Nephron progenitor cell (in vitro differentiated cells): Measurements from ENCODE around the gene PUS1.

Source experiments
- DNase-seq: peaks from one replicate; pipeline ENCODE4 v3.0.0; 2021
- H3K27ac Mint-ChIP-seq: 2 replicates; pipeline ENCODE4 v1.8.0; 2021; ENCODE audit warnings: mild to moderate bottlenecking, moderate library complexity, mixed read lengths
- H3K27me3 Mint-ChIP-seq: 2 replicates; pipeline ENCODE4 v1.8.0; 2021; ENCODE audit warnings: mild to moderate bottlenecking, low read depth, mixed read lengths; ENCODE audit not compliant: poor library complexity
- H3K36me3 Mint-ChIP-seq: 2 replicates; pipeline ENCODE4 v1.8.0; 2021; ENCODE audit warnings: low read depth, mixed read lengths
- H3K4me1 Mint-ChIP-seq: 2 replicates; pipeline ENCODE4 v1.8.0; 2021; ENCODE audit warnings: mixed read lengths
- H3K4me3 Mint-ChIP-seq: 2 replicates; pipeline ENCODE4 v1.8.0; 2021; ENCODE audit warnings: mild to moderate bottlenecking, moderate library complexity, mixed read lengths
- H3K9me3 Mint-ChIP-seq: 2 replicates; pipeline ENCODE4 v1.8.0; 2021; ENCODE audit warnings: mild to moderate bottlenecking, moderate library complexity, mixed read lengths
- CTCF ChIP-seq: fragments of 200-600 bp; sonication (generic); IDR thresholded peaks from 2 replicates; pipeline ENCODE4 v1.5.0; 2021; ENCODE audit warnings: antibody characterized with exemption

PUS1 gene

GRCh38 chr12:131914179-131914702, 14.8 kb upstream of the PUS1 start:
- no peak for DNase-seq
- TF ChIP-seq CTCF, result no peak
- Mint-ChIP-seq H3K4me1 (no peaks in the 10 kb centered on the region), H3K4me3 (no peak overlapping the region), H3K36me3 (peaks cover 8% of the 10 kb centered on the region), H3K27ac (no peak overlapping the region), H3K27me3 (no peaks in the 10 kb centered on the region), H3K9me3 (no peaks in the 10 kb centered on the region)

GRCh38 chr12:131915000-131915689, 13.9 kb upstream of the PUS1 start:
- Mint-ChIP-seq H3K4me1 (no peaks in the 10 kb centered on the region), H3K4me3 (no peak overlapping the region), H3K36me3 (peaks cover 8% of the 10 kb centered on the region), H3K27ac (no peak overlapping the region), H3K27me3 (no peaks in the 10 kb centered on the region), H3K9me3 (no peaks in the 10 kb centered on the region)
- DNase-seq, result no peak
- TF ChIP-seq CTCF, result no peak

GRCh38 chr12:131915823-131916222, 13.3 kb upstream of the PUS1 start:
- TF ChIP-seq CTCF, result no peak
- no peaks in the 10 kb centered on the region for H3K9me3 Mint-ChIP-seq
- H3K36me3 Mint-ChIP-seq, result peaks cover 8% of the 10 kb centered on the region
- H3K27ac Mint-ChIP-seq, result no peak overlapping the region
- DNase-seq, result no peak
- H3K4me1 Mint-ChIP-seq, result no peaks in the 10 kb centered on the region
- H3K27me3 Mint-ChIP-seq, result no peaks in the 10 kb centered on the region
- H3K4me3 Mint-ChIP-seq, result no peak overlapping the region

- no peak for DNase-seq
- Mint-ChIP-seq H3K9me3 (no peaks in the 10 kb centered on the region), H3K27ac (no peak overlapping the region), H3K4me3 (no peak overlapping the region), H3K4me1 (no peaks in the 10 kb centered on the region), H3K36me3 (peaks cover 8% of the 10 kb centered on the region), H3K27me3 (no peaks in the 10 kb centered on the region)
- no peak for TF ChIP-seq CTCF
Observed at GRCh38 chr12:131916306-131917138, 12.6 kb upstream of the PUS1 start.

GRCh38 chr12:131917139-131917710, 11.9 kb upstream of the PUS1 start:
- H3K9me3 Mint-ChIP-seq, result no peaks in the 10 kb centered on the region
- TF ChIP-seq CTCF, result no peak
- no peaks in the 10 kb centered on the region for H3K4me1 Mint-ChIP-seq
- H3K4me3 Mint-ChIP-seq, result no peak overlapping the region
- DNase-seq, result peak; percentile 40
- H3K36me3 Mint-ChIP-seq, result peaks cover 8% of the 10 kb centered on the region
- H3K27ac Mint-ChIP-seq, result no peak overlapping the region
- no peaks in the 10 kb centered on the region for H3K27me3 Mint-ChIP-seq
